ENCODE data around the gene DAND5.

The DAND5 gene

GRCh38 chr19:13010992-13011652, 41.7 kb downstream of the DAND5 start:
- no peak for FAIRE-seq

GRCh38 chr19:13011653-13012389, 42.4 kb downstream of the DAND5 start:
- FAIRE-seq = no peak

GRCh38 chr19:13012390-13012689, 43.0 kb downstream of the DAND5 start:
- no peak for FAIRE-seq

- FAIRE-seq = no peak
Measured at GRCh38 chr19:13012690-13013608, 43.6 kb downstream of the DAND5 start.

- FAIRE-seq = no peak
Measured at GRCh38 chr19:13013649-13014048, 44.3 kb downstream of the DAND5 start.

GRCh38 chr19:13014101-13014920, 44.9 kb downstream of the DAND5 start:
- no peak for FAIRE-seq

GRCh38 chr19:13014921-13015280, 45.5 kb downstream of the DAND5 start:
- no peak for FAIRE-seq

GRCh38 chr19:13015361-13016223, 46.2 kb downstream of the DAND5 start:
- no peak for FAIRE-seq

GRCh38 chr19:13016245-13016627, 46.9 kb downstream of the DAND5 start:
- no peak for FAIRE-seq

GRCh38 chr19:13016628-13017305, 47.4 kb downstream of the DAND5 start:
- no peak for FAIRE-seq

GRCh38 chr19:13017306-13018034, 48.1 kb downstream of the DAND5 start:
- FAIRE-seq = no peak

- FAIRE-seq = no peak
Measured at GRCh38 chr19:13018035-13018914, 48.9 kb downstream of the DAND5 start.

- no peak for FAIRE-seq
Measured at GRCh38 chr19:13019332-13019731, 50.0 kb downstream of the DAND5 start.

GRCh38 chr19:13020002-13020414, 50.6 kb downstream of the DAND5 start:
- FAIRE-seq = no peak

GRCh38 chr19:13022111-13022858, 52.9 kb downstream of the DAND5 start:
- FAIRE-seq = no peak

- no peak for FAIRE-seq
Measured at GRCh38 chr19:13022859-13023636, 53.7 kb downstream of the DAND5 start.

GRCh38 chr19:13023656-13024055, 54.3 kb downstream of the DAND5 start:
- no peak for FAIRE-seq
